Stimulated activated CD4-positive, alpha-beta T cell treated with anti-CD3 and anti-CD28 coated beads, Interleukin-1b, Interleukin-23, amount 100 ng/mL, for 4 hours (primary cell): ENCODE results near the gene TAGLN2.

ENCODE experiments used
- DNase-seq, 2 donors: peaks; one replicate each; pipeline ENCODE4 v3.0.0-alpha.2; 2020; ENCODE audit warnings: low read depth in 2 of 2

TAGLN2 gene

DNA sequence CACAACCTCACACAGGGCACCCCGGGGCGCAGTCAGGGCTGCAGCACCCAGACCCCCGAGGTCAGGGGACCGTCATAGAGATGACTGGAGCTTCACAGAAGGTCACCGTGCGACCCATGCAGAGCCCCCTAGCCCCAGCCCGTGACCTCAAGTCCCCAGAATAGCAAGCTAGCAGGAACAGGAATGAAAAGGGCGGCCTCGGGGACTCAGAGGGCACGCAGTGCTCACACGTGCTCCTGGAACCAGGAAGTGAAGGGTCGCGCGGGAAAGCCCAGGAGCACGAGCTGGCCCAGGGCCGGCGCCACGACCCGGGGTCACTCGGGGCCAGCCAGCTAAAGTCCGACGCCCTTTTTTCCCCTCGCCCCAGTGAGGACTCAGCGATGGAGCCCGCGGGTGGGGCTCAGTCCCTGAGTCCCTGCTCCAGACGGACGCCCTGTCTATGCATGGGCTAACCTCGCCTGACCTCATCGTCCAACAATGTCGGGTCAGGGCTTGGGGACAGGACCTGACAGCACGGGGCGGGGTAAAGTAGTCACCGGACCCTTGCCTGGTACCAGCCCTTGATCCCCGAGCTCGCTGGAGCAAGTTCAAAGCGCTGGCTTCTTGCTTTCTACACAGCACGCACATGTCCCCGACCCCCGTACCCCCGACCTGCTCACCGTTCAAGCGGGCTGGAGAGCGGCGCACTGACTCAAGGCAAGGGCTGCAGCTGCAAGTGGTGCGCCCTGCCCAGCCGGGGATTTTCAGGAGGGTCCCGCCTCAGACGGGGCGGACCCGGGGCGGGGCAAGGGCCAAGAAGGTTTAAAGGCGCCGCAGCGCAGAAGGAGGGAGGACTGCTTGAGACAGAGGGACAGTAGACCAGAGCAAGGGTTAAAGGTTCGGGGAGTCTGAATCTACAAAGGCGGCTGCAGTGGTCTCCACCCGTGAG lies at the start of gene TAGLN2:
TAGLN2 (minus strand) TSS at position 717 of the 928 bp plus-strand sequence. CDS start 4,998 bp downstream, outside the sequence.
- DNase-seq = peak; percentile 80 to 90

DNA sequence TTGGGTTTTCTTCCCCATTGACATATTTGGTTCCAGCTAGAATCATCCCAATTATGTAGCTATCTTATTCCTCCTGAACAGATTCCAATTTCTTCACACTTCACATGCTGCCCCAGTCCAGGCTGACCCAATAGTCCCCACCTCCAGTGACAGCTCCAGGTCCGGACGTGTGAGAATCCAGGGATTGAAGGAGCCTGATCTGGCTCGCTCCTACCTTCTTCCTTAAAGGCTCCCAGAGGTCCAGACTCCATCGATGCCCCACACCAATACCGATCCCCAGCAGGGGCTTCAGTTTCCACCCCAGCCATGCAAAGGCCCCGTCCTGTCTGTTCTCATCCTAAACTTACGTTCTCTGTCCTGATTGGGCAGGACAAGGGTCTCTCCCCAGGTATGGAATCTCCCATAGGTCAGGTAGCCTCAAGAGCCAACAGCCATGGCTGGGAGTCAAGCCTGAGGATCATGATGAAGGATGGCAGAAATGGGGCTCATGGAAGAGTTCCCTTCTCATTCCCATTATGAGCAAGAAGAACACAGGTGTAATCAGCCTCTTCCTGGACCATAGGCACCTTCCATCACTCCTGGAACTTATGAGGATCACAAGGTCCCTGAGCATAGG lies 49.2 kb upstream of the TAGLN2 start:
- DNase-seq = no peak

DNA sequence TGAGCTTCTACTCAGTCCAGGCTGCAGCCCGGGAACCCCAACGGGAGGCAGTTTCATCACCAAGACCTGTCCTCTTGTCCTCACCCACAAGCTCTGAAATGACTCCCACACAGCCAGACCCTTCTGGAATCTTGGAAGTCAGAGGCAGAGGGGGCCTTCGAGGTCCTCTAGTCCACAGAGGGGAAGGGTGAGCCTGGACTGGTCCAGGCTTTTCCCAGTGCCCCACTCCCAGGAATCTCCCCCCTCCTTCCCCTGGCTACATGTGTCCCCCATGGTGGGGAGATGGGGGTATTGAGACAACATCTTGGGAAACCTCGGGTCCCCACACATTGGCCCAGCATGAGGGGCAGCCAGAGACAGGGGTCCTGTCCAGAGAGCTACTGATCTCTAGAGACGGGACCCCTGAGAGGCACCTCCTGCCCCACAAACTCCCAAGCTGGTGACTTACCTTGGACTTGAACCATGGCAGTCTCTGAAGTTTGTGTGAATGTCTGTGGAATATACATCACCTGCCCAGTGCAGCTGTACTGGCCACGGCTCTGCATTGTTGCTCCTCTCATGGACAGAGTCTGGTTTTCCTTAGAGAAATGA lies 48.1 kb upstream of the TAGLN2 start:
- DNase-seq = no peak

DNA sequence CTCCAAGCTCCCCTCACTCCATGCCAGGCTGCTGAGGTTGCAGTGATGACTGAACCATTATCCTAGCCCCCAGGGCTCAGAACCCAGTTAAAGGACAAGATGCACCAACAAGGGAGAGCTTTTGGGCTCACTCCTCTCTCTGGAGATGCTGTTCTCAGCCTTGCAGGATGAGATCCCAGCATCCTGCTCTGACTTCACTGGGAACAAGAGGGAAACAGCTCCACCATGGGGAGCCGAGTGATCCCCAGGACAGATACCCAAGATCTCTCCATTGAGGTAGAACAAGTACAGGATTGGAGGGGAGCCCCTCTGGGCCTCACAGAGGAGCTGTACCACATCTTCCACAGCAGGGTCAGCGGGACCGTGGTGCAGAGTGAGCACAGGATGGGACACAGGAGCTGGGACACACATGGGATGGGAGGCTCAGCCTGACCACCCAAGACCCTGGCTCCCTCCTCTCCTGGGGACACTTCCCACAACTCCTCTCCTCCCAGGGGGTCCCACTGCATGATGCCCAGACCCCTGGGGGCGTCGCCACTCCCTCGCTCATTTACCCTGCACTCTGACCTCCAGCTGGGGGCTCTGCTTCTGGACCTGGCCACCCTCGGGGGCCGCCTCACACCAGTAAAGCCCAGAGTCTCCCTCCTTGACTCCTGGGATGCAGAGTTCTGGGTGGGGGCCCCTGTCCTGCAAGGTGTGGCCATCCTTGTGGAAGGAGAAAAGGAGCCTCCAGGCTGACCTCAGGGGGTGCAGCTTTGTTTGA lies 47.3 kb upstream of the TAGLN2 start:
- DNase-seq = no peak

DNA sequence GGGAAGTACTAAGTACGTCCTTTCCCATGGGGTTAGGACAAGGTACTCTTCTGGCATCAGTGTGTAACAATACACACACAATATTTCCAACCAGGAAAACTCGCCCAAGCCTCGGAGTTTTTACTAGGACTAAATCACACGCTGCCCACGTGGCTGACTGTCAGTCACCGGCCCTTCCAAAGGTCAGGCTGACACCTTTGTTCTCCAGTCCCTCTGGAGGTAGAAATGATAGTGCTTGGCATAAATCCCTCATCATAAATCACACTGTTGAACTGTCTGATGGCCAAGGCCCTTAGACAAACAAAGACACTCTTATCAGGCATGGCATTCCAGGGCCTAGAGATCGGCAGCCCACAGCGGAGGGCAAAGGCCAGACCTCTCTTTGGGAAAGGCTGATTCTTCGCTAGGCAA lies 45.6 kb upstream of the TAGLN2 start:
- DNase-seq = no peak

DNA sequence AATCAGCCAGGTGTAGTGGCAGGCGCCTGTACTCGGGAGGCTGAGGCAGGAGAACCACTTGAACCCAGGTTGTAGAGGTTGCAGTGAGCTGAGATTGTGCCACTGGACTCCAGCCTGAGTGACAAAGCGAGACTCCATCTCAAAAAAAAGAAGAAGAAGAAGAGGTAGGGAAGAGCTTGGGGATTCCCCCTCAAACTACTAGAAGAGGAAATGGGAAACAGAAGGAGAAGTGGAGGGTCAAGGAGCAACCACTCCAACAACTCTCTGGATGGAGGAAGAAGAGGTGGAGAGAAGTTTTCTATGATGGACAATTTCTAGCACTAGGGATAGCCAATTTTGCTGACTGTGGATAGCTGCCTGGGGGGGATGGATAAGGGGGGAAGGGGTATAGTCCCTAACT lies 43.6 kb upstream of the TAGLN2 start:
- no peak for DNase-seq

DNA sequence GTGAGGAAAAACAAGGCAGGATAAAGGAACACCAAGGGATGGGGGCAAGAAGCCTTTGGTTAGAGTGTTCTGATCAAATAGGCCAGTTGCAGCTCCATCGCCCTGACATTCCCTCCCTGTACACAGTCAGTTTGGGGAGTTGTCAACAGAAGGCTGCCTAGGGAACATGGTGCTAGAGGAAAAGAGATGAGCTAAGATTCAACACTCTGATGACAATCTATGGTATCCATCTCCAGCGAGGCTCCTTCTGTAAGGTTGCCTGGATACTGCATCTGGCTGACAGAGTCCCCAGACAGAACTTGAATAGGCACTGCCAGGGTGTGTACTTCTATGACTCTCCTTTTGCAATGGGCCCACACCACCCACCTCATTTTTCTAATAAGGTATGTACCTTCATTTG lies 40.0 kb upstream of the TAGLN2 start:
- no peak for DNase-seq

DNA sequence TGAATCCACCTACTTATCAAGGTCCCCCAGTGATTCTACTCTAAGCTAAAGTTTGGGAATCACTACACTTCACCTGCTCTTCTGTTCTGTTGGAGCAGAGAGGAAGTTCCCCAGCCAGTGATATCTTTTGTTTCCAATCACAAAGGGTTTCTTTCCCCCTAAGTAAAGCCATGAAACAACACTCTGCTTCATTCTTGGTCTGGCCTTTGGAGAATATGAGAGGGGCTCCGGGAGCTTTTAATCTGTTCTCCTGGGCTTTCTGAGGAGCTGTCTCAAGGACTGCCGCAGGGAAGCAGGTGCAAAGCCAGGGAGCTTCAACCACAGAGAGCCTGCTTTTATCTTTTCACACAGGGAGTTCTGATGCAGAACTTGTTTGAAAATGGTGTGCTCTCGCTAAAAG lies 38.8 kb upstream of the TAGLN2 start:
- DNase-seq = no peak

DNA sequence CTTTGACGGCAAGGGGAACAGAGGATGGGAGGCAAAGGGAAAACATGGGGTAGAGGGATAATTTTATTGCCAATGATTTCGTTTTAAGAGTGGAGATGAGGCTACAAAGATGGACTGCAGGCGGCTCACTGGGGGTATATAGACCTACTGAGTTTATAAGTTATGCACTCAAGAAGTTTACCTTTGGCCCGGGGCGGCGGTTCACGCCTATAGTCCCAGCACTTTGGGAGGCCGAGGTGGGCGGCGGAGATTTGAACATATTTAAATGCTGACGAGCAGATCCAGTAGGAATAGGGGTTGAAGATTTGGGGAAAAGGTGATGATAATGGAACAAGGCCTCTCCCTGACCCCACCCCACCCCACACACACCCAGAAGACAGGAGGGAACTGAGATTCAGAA lies 36.9 kb upstream of the TAGLN2 start:
- no peak for DNase-seq

DNA sequence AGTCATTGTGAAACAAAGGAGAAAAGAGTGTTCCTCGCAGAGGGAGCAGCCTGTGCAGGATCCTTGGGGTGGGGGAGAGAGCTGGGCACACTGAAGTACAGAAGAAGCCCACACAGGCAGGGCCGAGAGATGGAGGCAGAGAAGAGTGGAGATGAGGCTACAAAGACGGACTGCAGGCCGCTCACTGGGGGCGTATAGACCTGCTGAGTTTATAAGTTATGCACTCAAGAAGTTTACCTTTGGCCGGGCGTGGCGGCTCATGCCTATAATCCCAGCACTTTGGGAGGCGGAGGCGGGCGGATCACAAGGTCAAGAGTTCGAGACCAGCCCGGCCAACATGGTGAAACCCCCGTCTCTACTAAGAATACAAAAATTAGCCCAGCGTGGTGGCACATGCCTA lies 36.3 kb upstream of the TAGLN2 start:
- no peak for DNase-seq

DNA sequence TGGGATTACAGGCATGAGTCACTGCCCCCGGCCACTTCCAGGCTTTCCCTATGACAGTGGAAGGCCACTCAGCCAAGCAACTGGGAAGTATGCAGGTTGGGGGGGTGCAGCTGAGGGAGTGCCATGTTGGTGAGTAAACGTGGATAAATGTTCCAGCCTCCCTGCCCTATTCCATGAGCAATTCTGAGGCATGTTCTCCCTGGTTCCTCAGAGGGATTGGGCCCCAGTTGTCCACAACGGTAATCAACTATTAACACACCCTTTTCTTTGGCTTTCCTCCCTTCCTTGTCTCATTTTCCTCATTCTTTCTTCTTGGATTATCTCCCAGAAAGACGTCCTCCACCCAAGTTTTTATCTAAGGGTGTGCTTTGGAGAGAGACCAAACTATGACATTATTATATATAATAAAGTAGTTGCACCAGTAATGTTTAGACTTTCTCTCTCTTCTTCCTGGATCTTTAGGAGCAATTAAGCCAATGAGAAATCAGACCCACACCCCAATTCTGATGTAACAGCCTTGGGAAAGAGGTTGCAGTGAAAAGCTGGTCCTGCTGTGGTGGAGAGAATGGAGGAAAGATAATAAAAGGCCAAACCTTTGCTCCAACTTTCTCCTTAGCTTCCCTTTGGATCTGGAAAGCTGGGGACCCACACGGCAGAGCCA lies 35.5 kb upstream of the TAGLN2 start:
- DNase-seq = no peak

DNA sequence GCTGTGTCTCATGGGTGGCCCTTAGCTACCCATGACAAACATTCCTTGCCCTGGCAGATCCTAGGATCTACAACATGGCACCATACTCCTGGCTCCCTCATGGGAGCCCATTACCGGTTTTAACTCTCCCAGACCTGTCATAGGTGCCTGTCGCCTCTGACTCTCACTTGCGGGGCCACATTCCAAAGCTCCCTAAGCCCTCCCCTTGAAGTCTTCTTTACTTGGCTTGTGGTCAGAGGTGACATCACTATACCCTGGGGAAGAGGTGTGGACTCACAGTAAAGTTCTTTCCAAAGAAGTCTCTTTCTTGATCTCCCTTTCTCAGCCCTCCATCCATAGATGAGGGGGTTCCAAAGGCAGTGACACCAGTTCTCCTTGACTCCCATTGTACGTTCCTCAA lies 34.1 kb upstream of the TAGLN2 start:
- no peak for DNase-seq

DNA sequence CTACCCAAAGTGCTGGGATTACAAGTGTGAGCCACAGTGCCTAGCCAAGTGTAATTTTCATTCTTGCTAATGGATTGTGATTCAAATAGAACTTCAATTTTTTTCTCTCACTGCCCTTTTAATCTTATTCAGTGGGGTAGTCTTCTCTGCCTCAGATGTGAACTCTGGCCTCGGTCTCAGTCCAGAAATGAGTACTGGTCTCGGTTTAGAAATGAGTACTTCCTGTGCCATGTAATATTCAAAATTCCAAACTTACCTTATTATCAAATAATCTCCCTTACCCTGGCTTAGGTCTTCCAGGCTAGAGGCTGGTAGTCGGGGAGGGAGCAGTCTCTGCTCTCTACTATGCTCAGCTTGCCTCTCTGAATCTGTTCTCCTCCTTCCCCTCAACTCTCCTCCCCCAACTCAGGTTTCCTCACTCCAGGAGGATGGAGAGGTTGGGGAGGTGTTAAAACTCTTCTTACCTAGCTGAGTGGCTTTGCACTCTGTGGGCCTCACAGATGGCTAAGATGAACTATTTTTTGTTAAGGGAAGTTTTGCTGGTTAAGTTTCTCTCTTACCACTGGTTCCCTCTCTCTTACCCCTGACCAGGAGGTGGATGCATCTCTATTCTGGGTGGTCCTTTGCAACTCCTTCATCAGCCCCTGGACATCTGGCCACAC lies 33.5 kb upstream of the TAGLN2 start:
- no peak for DNase-seq

DNA sequence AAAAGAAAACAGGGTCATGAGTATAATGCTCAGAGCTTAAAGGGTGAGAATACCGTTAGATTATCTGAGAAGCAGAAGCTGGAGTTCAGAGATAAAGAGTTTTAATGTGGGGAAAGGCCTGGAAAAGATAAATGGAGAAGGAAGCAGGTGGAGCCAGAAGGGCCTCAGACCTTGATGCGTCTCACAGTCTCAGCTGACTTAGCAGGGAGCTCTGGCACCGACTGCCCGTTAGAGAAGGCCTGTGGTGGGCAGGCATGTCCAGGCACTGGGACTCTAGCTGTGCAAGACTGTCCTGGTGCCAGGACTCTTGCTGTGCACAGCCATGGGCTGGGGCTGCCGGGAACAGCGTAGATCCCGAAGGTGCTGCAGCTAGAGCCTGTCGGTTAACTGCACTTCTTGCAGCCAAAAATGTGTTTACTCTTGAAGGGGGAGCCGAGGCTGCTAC lies 32.5 kb upstream of the TAGLN2 start:
- no peak for DNase-seq

DNA sequence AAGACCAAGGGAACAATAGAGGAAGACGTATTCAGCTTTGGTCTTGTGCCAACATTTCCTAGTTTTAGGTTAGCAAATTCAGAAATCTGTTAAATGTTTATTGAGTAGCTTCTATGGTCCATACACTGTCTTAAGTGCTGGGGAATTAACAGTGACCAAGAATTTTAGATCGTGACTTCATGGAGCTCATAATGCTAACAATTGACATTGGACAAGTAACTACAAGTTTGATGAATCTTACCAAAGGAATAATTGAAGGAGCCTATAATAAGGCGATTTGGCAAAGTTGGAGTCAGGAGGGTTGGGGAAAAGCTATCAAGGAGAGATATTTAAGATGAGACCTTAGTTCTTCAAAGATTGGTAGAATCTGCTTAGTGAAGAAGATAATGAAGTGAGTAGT lies 30.1 kb upstream of the TAGLN2 start:
- no peak for DNase-seq

DNA sequence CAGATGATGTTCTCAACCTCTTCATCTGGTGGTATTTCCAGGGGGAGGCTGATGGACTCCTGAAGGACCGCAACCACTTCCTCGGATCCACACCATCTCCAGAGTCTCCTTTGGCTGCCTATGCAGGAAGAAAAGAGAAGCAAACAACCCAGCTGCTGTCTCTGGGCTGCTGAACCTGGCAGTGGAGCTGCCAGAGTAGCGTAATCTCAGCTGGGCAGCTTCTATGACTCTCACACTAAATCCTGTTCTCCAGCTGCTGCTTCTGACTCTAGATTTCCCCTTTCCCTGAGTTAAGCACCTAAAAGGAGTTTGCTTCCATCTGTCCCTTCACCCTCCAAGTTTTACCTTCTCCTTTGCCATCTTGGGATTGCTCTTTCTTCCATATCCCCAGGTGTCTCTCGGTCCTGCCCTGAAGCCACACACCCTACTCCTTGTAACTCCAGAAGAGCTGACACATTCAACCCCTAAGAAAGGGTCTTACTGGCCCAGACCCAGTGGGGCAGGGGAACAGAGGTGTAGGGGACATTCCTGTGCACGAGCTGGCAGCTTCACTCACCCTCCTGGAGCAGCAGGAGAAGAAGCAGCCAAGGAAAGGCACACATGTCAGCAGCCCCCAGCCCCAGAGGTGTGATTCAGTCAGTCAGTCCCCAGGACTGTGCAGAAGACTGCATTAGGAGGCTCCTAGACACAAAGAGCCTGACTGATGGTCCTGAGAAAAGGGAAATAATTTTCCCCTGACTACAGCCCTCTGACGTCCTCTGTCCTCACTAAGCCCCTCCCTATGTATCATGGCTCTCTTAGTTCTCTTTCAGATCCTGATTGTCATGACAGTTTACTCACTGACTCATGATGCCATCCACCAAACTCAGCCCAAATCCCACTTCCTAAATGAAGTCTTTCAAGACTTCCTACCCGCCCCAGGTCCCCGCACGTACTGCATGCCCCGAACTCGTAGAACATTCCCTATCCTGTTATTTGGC lies 28.5 kb upstream of the TAGLN2 start, which contains the start of gene SLAMF9:
SLAMF9 (minus strand) TSS at position 702 of the 980 bp plus-strand sequence; CDS start at position 602, 100 bp downstream.
- no peak for DNase-seq

DNA sequence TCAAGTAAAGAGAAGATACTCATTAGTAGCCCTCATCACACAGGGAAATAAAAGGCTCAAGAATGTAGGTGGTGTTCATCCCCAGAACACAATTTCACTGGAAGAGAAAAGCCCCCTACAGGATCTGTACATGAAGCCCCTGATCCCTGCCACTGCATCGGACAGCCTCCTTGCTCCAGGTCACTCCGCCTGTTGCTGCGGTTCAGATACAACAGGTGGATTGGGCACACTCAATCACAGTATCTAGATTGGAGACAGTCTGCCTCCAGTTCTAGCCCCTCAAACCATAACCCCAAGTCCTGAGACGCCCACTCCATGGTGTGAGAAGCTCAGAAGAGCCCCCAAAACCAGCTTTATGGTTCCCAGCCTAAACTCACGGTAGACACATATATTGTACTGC lies 27.6 kb upstream of the TAGLN2 start:
- no peak for DNase-seq

DNA sequence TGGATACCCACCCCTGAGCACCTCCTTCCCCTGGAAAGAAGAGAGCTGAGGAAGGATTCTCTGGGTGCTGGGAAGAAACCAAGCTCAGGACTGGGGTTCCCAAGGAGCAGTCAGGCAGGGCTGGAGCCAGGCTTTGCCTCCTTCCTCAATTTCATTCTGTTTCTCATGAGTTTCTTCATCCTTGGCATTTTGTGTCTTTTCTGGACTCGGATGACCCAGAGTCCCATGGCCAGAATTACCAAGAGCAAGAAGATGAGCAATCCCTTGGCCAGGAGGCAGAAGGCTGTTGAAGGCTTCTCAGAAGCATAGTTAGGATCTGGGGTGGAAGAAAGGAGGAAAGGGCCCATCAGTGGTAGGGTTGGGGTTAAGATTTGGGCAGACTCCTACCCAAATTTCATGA lies 26.2 kb upstream of the TAGLN2 start:
- no peak for DNase-seq

DNA sequence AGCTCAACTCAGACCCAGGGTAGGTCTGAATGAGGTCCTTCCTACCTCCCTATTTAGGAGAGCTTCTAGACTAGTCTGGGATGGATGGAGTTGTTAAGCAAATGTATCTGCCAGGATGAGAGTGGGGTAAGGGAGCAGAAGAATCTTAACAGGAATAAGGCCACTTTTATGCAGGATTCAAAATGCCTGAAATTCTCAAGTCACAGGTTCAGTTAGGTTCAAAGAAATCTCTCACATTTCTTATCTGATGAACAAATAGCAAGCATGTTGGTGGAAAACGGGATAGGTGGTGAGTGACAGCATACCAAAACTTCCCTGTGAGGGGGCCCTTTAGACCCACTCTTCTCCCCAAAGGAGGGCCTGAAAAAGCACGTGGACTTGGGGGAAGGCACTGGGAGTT lies 25.7 kb upstream of the TAGLN2 start:
- DNase-seq = no peak

DNA sequence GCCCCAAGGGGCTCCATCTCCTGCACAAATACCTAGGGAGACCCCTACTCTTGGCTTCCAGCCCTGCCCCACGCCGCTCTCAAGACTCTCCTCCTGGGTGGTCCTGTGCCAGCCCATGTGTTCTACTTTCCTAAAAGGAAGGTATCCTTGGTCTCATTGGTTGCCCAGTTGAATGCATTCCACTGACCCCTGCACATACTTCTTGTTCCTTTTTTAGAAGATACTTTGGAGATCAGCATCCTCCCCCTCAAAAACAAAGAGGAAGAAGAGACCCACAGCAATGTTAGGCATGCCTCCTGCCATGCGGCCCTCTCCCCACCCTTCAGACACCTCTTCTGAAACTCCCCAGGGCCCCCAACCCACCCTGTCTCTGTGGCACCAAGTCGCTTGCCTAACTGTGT lies 24.7 kb upstream of the TAGLN2 start:
- no peak for DNase-seq
